ENCODE results near the gene TMC8. TPM values are rescaled to one million over a fixed set of nuclear protein-coding genes. Genes with fewer than 3 reads are reported as not detected.

Gene TMC8
- total and polyA plus RNA-seq, 2 donors (not counting 3 experiments of a cell fraction or from before 2014, with no cell fraction given) = 0.07 to 1.3 TPM

DNA sequence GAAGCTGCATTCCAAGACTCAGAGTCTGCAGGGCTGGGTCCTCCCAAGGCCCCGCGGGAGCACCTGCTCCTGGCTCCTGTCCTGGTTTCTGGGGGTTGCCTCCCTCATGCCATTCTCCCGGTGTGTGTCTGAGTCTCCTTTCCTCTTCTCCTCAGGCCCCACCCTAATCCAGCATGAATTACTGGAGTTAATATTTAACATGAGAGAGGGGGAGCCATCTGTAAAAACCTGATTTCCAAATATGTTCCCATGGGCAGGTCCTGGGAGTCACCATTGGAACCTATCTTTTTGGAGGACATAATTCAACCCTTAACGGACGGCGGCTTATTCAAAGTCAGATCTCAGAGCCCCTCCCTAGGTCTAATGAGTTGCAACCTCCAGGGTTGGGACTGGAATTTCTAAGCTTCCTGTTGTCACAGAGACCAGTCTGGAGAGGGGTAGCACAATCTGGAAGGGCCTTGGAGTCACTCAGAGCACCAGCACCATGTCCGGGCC, 21.0 kb downstream of the TMC8 start:
- no peak overlapping the region for H3K27ac ChIP-seq (ENCODE audit: insufficient read depth, low read depth, low read length)
- TF ChIP-seq MYC (IDR thresholded peaks at IDR 0.05; ENCODE audit: low read depth, low read length) = no peak
- TF ChIP-seq POLR2AphosphoS5 (IDR thresholded peaks at IDR 0.05; ENCODE audit: insufficient read depth, low read depth, low read length) = no peak
- TF ChIP-seq, protein P1, sequence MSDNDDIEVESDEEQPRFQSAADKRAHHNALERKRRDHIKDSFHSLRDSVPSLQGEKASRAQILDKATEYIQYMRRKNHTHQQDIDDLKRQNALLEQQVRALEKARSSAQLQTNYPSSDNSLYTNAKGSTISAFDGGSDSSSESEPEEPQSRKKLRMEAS (IDR thresholded peaks at IDR 0.05; ENCODE audit: insufficient read depth, insufficient read length) = no peak
- TF ChIP-seq FOS (IDR thresholded peaks at IDR 0.05; ENCODE audit: borderline replicate concordance, insufficient read depth, low read length) = no peak
- no peak for TF ChIP-seq POLR2A (IDR thresholded peaks at IDR 0.05; ENCODE audit: low read depth, low read length)
- TF ChIP-seq EZH2 (IDR thresholded peaks at IDR 0.05; ENCODE audit: borderline replicate concordance, low read depth, low read length, severe bottlenecking) = no peak
- H3K36me3 ChIP-seq (ENCODE audit: control insufficient read depth in 2 of 2, extremely low read depth in 1 of 2, insufficient read depth in 2 of 2, low read length in 2 of 2) = no peaks in the 10 kb centered on the region
- H2AFZ ChIP-seq (ENCODE audit: low read depth, low read length) = peak overlapping the region; percentile 48
- no peaks in the 10 kb centered on the region for H3K9me3 ChIP-seq (replicated peaks; ENCODE audit: control insufficient read depth, insufficient read depth, low read length)
- no peak overlapping the region for H3K9ac ChIP-seq (replicated peaks; ENCODE audit: extremely low read depth, insufficient read depth, low read length)
- H3K9me1 ChIP-seq (replicated peaks; ENCODE audit: control insufficient read depth, extremely low read depth, insufficient read depth, low read length) = no peaks in the 10 kb centered on the region
- dilution Hi-C loops (cut with MboI; ENCODE audit: extremely low pct_ligation_motif_present, low sequenced_read_pairs) (no loop called here), intact Hi-C loops (cut with micrococcal nuclease) (loop anchor here (1.0 kb wide), 1 partner anchor 11 kb away; no protein-coding TSS in a partner anchor)
- H4K20me1 ChIP-seq (replicated peaks; ENCODE audit: control insufficient read depth, extremely low read depth, insufficient read depth, low read length) = no peaks in the 10 kb centered on the region
- H3K4me2 ChIP-seq (ENCODE audit: insufficient read depth, low read length) = no peak overlapping the region
- peak; percentile 73 for FAIRE-seq
- ChIA-PET POLR2A (no interaction called here), CTCF (interaction anchor here (0.8 to 1.2 kb wide), 3 partner anchors 10 to 23 kb away, joined by 3 to 4 read pairs (median 3); no protein-coding TSS in a partner anchor)
- H3K4me1 ChIP-seq (ENCODE audit: control insufficient read depth, extremely low read depth, insufficient read depth, low read length) = peaks cover 6% of the 10 kb centered on the region
- no peak overlapping the region for H3K4me3 ChIP-seq (replicated peaks in 1 of 3; ENCODE audit: insufficient read depth in 1 of 3, low read depth in 1 of 3, low read length in 3 of 3)
- H3K79me2 ChIP-seq (ENCODE audit: control insufficient read depth, insufficient read depth, low read length) = no peaks in the 10 kb centered on the region
- BruUV-seq (replicated peaks) = no TSS peak
- DNase-seq (ENCODE audit: low read depth, low spot score) = no peak
- no peaks in the 10 kb centered on the region for H3K27me3 ChIP-seq (ENCODE audit: control insufficient read depth in 2 of 2, insufficient read depth in 2 of 2, low read length in 2 of 2)

DNA sequence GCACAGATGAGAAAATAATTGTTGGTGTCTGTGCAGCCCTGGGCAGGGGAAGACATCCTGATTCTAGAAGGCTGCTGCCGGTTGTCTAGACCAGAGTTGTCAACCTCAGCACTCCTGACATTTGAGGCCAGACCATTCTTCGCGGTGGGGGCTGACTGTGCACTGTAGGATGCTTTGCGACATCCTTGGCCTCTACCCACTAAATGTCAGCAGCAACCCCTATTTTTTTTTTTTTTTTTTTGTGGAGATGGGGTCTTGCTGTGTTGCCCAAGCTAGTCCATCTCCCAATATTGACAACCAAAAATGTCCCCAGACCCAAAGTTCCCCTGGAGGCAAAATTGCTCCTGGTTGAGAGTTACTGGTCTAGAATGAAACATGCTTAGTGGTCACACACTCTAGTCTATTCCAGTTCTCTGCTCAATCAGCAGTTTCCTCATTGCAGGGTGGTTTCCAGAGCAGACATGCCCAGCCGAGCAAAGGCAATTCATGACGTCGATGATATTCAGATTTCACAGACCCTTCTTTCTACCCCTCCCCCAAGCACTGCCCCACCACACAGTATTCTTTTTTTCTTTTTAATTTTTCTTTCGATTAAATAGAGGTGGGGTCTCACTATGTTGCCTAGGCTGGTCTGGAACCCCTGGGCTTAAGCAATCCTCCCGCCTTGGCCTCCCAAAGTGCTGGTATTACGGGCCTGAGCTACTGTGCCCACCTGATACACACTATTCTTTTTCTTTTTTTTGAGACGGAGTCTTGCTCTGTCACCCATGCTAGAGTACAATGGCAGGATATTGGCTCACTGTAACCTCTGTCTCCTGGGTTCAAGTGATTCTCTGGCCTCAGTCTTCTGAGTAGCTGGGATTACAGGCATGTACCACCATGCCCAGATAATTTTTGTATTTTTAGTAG, 24.6 kb downstream of the TMC8 start:
- Histone ChIP-seq H3K79me2 (ENCODE audit: control insufficient read depth, insufficient read depth, low read length) (no peaks in the 10 kb centered on the region), H2AFZ (ENCODE audit: low read depth, low read length) (no peak overlapping the region), H3K9me1 (replicated peaks; ENCODE audit: control insufficient read depth, extremely low read depth, insufficient read depth, low read length) (no peaks in the 10 kb centered on the region), H3K9ac (replicated peaks; ENCODE audit: extremely low read depth, insufficient read depth, low read length) (no peak overlapping the region), H4K20me1 (replicated peaks; ENCODE audit: control insufficient read depth, extremely low read depth, insufficient read depth, low read length) (no peaks in the 10 kb centered on the region), H3K9me3 (replicated peaks; ENCODE audit: control insufficient read depth, insufficient read depth, low read length) (no peaks in the 10 kb centered on the region), H3K36me3 (ENCODE audit: control insufficient read depth in 2 of 2, extremely low read depth in 1 of 2, insufficient read depth in 2 of 2, low read length in 2 of 2) (no peaks in the 10 kb centered on the region), H3K4me1 (ENCODE audit: control insufficient read depth, extremely low read depth, insufficient read depth, low read length) (peaks cover 6% of the 10 kb centered on the region), H3K4me3 (replicated peaks in 1 of 3; ENCODE audit: insufficient read depth in 1 of 3, low read depth in 1 of 3, low read length in 3 of 3) (no peak overlapping the region), H3K27me3 (ENCODE audit: control insufficient read depth in 2 of 2, insufficient read depth in 2 of 2, low read length in 2 of 2) (no peaks in the 10 kb centered on the region), H3K4me2 (ENCODE audit: insufficient read depth, low read length) (no peak overlapping the region), H3K27ac (ENCODE audit: insufficient read depth, low read depth, low read length) (no peak overlapping the region)
- ChIA-PET CTCF (no interaction called here), POLR2A (no interaction called here)
- FAIRE-seq = no peak
- TF ChIP-seq MYC (IDR thresholded peaks at IDR 0.05; ENCODE audit: low read depth, low read length) (no peak), POLR2A (IDR thresholded peaks at IDR 0.05; ENCODE audit: low read depth, low read length) (no peak), FOS (IDR thresholded peaks at IDR 0.05; ENCODE audit: borderline replicate concordance, insufficient read depth, low read length) (no peak), POLR2AphosphoS5 (IDR thresholded peaks at IDR 0.05; ENCODE audit: insufficient read depth, low read depth, low read length) (no peak), JUN (IDR thresholded peaks at IDR 0.05; ENCODE audit: borderline replicate concordance, insufficient read depth, insufficient read length, low read depth) (no peak), GATA2 (IDR thresholded peaks at IDR 0.05; ENCODE audit: insufficient read depth, insufficient read length, low read depth, low read length) (no peak), EZH2 (IDR thresholded peaks at IDR 0.05; ENCODE audit: borderline replicate concordance, low read depth, low read length, severe bottlenecking) (no peak)
- TF ChIP-seq, protein P2, sequence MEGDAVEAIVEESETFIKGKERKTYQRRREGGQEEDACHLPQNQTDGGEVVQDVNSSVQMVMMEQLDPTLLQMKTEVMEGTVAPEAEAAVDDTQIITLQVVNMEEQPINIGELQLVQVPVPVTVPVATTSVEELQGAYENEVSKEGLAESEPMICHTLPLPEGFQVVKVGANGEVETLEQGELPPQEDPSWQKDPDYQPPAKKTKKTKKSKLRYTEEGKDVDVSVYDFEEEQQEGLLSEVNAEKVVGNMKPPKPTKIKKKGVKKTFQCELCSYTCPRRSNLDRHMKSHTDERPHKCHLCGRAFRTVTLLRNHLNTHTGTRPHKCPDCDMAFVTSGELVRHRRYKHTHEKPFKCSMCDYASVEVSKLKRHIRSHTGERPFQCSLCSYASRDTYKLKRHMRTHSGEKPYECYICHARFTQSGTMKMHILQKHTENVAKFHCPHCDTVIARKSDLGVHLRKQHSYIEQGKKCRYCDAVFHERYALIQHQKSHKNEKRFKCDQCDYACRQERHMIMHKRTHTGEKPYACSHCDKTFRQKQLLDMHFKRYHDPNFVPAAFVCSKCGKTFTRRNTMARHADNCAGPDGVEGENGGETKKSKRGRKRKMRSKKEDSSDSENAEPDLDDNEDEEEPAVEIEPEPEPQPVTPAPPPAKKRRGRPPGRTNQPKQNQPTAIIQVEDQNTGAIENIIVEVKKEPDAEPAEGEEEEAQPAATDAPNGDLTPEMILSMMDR (IDR thresholded peaks at IDR 0.05; ENCODE audit: extremely low read depth in 1 of 2, insufficient read depth in 1 of 2, low read depth in 1 of 2, low read length in 2 of 2) = no peak
- TF ChIP-seq, protein P1 (IDR thresholded peaks at IDR 0.05; ENCODE audit: insufficient read depth, insufficient read length) = no peak
- dilution Hi-C loops (cut with MboI; ENCODE audit: extremely low pct_ligation_motif_present, low sequenced_read_pairs) = no loop called here
- BruUV-seq (replicated peaks) = no TSS peak
- no peak for DNase-seq (ENCODE audit: low read depth, low spot score)
- intact Hi-C loops (cut with micrococcal nuclease) = no loop called here
